ENCODE data around the gene BANF1. TPM values are rescaled to one million over a fixed set of nuclear protein-coding genes. Genes with fewer than 3 reads are reported as not detected.

Gene BANF1
- total and polyA plus RNA-seq, 2 donors (not counting 3 experiments of a cell fraction or from before 2014, with no cell fraction given): 269 to 376 TPM

GRCh38 chr11:66012946-66013761 lies 10.9 kb downstream of the BANF1 start:
- no peak for DNase-seq (ENCODE audit: low read depth, low spot score)
- ChIA-PET POLR2A (no interaction called here), CTCF (interaction anchor here (0.9 to 3.2 kb wide), 3 partner anchors 9 to 32 kb away, joined by 3 to 16 read pairs (median 10); partner anchors contain the start of genes BANF1 and EIF1AD)
- Histone ChIP-seq H3K9me3 (replicated peaks; ENCODE audit: control insufficient read depth, insufficient read depth, low read length) (no peaks in the 10 kb centered on the region), H3K79me2 (ENCODE audit: control insufficient read depth, insufficient read depth, low read length) (no peaks in the 10 kb centered on the region), H3K4me1 (ENCODE audit: control insufficient read depth, extremely low read depth, insufficient read depth, low read length) (peaks cover 21% of the 10 kb centered on the region), H3K9me1 (replicated peaks; ENCODE audit: control insufficient read depth, extremely low read depth, insufficient read depth, low read length) (no peaks in the 10 kb centered on the region), H3K36me3 (ENCODE audit: control insufficient read depth in 2 of 2, extremely low read depth in 1 of 2, insufficient read depth in 2 of 2, low read length in 2 of 2) (no peaks in the 10 kb centered on the region), H3K4me2 (ENCODE audit: insufficient read depth, low read length) (no peak overlapping the region), H4K20me1 (replicated peaks; ENCODE audit: control insufficient read depth, extremely low read depth, insufficient read depth, low read length) (no peaks in the 10 kb centered on the region), H2AFZ (ENCODE audit: low read depth, low read length) (no peak overlapping the region), H3K27ac (ENCODE audit: insufficient read depth, low read depth, low read length) (no peak overlapping the region), H3K27me3 (ENCODE audit: control insufficient read depth in 2 of 2, insufficient read depth in 2 of 2, low read length in 2 of 2) (peaks cover 2% of the 10 kb centered on the region in 2 experiments), H3K9ac (replicated peaks; ENCODE audit: extremely low read depth, insufficient read depth, low read length) (no peak overlapping the region), H3K4me3 (replicated peaks in 1 of 3; ENCODE audit: insufficient read depth in 1 of 3, low read depth in 1 of 3, low read length in 3 of 3) (no peak overlapping the region)
- no peak for FAIRE-seq
- dilution Hi-C loops (cut with MboI; ENCODE audit: extremely low pct_ligation_motif_present, low sequenced_read_pairs) (no loop called here), intact Hi-C loops (cut with micrococcal nuclease) (no loop called here)
- TF ChIP-seq POLR2AphosphoS5 (IDR thresholded peaks at IDR 0.05; ENCODE audit: insufficient read depth, low read depth, low read length) (no peak), MYC (IDR thresholded peaks at IDR 0.05; ENCODE audit: low read depth, low read length) (no peak), POLR2A (IDR thresholded peaks at IDR 0.05; ENCODE audit: low read depth, low read length) (no peak), EZH2 (IDR thresholded peaks at IDR 0.05; ENCODE audit: borderline replicate concordance, low read depth, low read length, severe bottlenecking) (no peak), MAX (IDR thresholded peaks at IDR 0.05; ENCODE audit: insufficient read depth, insufficient read length) (no peak), CTCF (IDR thresholded peaks at IDR 0.05; ENCODE audit: extremely low read depth in 1 of 2, insufficient read depth in 1 of 2, low read depth in 1 of 2, low read length in 2 of 2) (no peak), FOS (IDR thresholded peaks at IDR 0.05; ENCODE audit: borderline replicate concordance, insufficient read depth, low read length) (no peak), JUN (IDR thresholded peaks at IDR 0.05; ENCODE audit: borderline replicate concordance, insufficient read depth, insufficient read length, low read depth) (no peak), GATA2 (IDR thresholded peaks at IDR 0.05; ENCODE audit: insufficient read depth, insufficient read length, low read depth, low read length) (no peak)
- no TSS peak for BruUV-seq (replicated peaks)

Measured in endothelial cell of umbilical vein (primary cell).